Panc1 (cell line): ENCODE data around the gene CNOT6L. TPM values are rescaled to one million over a fixed set of nuclear protein-coding genes. Genes with fewer than 3 reads are reported as not detected.

Source experiments
- ATAC-seq: fragments of 200-7000 bp; cut with Tn5 transposase; 2 replicates; pipeline ENCODE4 v1.9.1; 2020; ENCODE audit warnings: mild to moderate bottlenecking, moderate library complexity
- BruUV-seq: library from RNA; stranded (reverse); fragments of 400-500 nt; replicated peaks from 2 replicates; lab custom pipeline; 2021; lab: Mats Ljungman, UMichigan
- CTCF ChIA-PET: fragments of 300-600 bp; sonication (Branson Sonifier 250); formaldehyde crosslinking; loops from one replicate; lab custom pipeline; 2022; ENCODE audit warnings: antibody characterized with exemption; lab: Charles Lee
- POLR2A ChIA-PET: fragments of 300-600 bp; sonication (Branson Sonifier 250); formaldehyde crosslinking; loops from one replicate; lab custom pipeline; 2022; ENCODE audit warnings: antibody characterized with exemption; lab: Charles Lee
- DNase-seq: peaks from one replicate; pipeline ENCODE4 v3.0.0-alpha.2; 2010; ENCODE audit warnings: low read depth, low spot score
- H3K27ac ChIP-seq: 2 replicates; pipeline ENCODE4 v1.5.1; 2011; ENCODE audit warnings: mild to moderate bottlenecking, low read length, inconsistent platforms
- H3K27me3 ChIP-seq: fragments of 200-500 bp; sonication (Bioruptor generic); 2 replicates; pipeline ENCODE4 v1.6.0; 2014; ENCODE audit warnings: low read length, inconsistent platforms; ENCODE audit not compliant: control insufficient read depth, insufficient read depth
- H3K36me3 ChIP-seq: fragments of 200-500 bp; sonication (Bioruptor generic); 2 replicates; pipeline ENCODE4 v1.5.1; 2014; ENCODE audit warnings: inconsistent platforms, mild to moderate bottlenecking, low read length, moderate library complexity; ENCODE audit not compliant: control insufficient read depth, insufficient read depth
- H3K4me1 ChIP-seq: 2 replicates; pipeline ENCODE4 v1.5.1; 2011; ENCODE audit warnings: inconsistent platforms, mild to moderate bottlenecking, low read length, moderate library complexity; ENCODE audit not compliant: control insufficient read depth, insufficient read depth
- H3K4me3 ChIP-seq, 2 experiments: 2 replicates each; pipeline ENCODE4 v1.5.1; 2011 to 2012; ENCODE audit warnings: low read depth in 2 of 2, low read length in 2 of 2, mild to moderate bottlenecking in 2 of 2, inconsistent platforms in 1 of 2, moderate library complexity in 1 of 2
- H3K9me3 ChIP-seq: fragments of 200-500 bp; sonication (Bioruptor generic); 2 replicates; pipeline ENCODE4 v1.5.1; 2014; ENCODE audit warnings: low read depth, mild to moderate bottlenecking, inconsistent platforms, low read length, moderate library complexity; ENCODE audit not compliant: control insufficient read depth, insufficient read depth
- POLR2AphosphoS5 ChIP-seq: IDR thresholded peaks from 2 replicates; pipeline ENCODE4 v1.6.1; 2012; ENCODE audit warnings: mild to moderate bottlenecking, low read depth, low read length, moderate library complexity
- SIN3A ChIP-seq: IDR thresholded peaks from 2 replicates; pipeline ENCODE4 v1.6.1; 2012; ENCODE audit warnings: low read depth, mild to moderate bottlenecking, low read length, moderate library complexity, borderline replicate concordance; ENCODE audit not compliant: insufficient read depth
- TCF7L2 ChIP-seq: IDR thresholded peaks from 2 replicates; pipeline ENCODE4 v1.6.1; 2011; ENCODE audit warnings: mild to moderate bottlenecking, low read depth, low read length, inconsistent platforms
- in situ Hi-C: cut with HindIII; loops from 2 replicates; pipeline ENCODE4 v1.10.0; 2016; ENCODE audit warnings: low sequenced_read_pairs, low pct_unique_long_range_greater_than_20kb
- intact Hi-C: fragments of 100-400 bp; cut with micrococcal nuclease; formaldehyde crosslinking; loops from one replicate; pipeline ENCODE4 v1.10.0; 2022; ENCODE audit not compliant: unreplicated experiment
- total RNA-seq: library from RNA; stranded (reverse); gene quantifications from one replicate; pipeline ENCODE4 v1.2.1, GENCODE V29; 2021; ENCODE audit not compliant: unreplicated experiment
- TF ChIP-seq, protein P1 (sequence below), 2 experiments: IDR thresholded peaks; 2 replicates each; pipeline ENCODE4 v1.6.1; 2011 to 2012; ENCODE audit warnings: low read depth in 2 of 2, control low read depth in 1 of 2, low read length in 1 of 2, mild to moderate bottlenecking in 1 of 2, moderate library complexity in 1 of 2; ENCODE audit not compliant: insufficient read depth in 1 of 2
- TF ChIP-seq, protein P2 (sequence below): fragments of 450-650 bp; IDR thresholded peaks from 2 replicates; pipeline ENCODE4 v1.5.1; 2017; ENCODE audit warnings: mild to moderate bottlenecking

The CNOT6L gene
- total RNA-seq, 1 experiment from 2014 or later, result 18.3 TPM

DNA sequence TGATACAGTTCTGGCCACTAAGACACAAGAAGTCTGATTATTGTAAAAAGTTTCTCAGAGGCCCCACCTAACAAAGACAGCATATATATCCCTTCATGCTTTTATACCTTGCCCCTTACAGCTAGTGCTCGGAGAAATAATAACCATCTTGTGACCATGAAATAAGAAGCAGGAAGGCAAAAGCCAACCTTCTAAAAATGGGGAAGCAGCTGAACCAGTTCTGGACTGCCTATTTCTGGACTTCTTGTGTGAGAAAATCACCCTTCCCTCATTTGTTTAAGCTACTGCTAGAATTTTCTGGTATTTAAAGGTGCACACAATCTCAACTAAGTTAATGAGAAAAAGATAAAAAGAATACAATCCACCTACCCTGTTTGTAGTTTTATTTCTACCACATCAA is 87.5 kb downstream of the CNOT6L start:
- intact Hi-C loops (no loop called here), in situ Hi-C loops (no loop called here)
- no TSS peak for BruUV-seq
- DNase-seq (no peak), ATAC-seq (no peak)
- TF ChIP-seq, protein P1, sequence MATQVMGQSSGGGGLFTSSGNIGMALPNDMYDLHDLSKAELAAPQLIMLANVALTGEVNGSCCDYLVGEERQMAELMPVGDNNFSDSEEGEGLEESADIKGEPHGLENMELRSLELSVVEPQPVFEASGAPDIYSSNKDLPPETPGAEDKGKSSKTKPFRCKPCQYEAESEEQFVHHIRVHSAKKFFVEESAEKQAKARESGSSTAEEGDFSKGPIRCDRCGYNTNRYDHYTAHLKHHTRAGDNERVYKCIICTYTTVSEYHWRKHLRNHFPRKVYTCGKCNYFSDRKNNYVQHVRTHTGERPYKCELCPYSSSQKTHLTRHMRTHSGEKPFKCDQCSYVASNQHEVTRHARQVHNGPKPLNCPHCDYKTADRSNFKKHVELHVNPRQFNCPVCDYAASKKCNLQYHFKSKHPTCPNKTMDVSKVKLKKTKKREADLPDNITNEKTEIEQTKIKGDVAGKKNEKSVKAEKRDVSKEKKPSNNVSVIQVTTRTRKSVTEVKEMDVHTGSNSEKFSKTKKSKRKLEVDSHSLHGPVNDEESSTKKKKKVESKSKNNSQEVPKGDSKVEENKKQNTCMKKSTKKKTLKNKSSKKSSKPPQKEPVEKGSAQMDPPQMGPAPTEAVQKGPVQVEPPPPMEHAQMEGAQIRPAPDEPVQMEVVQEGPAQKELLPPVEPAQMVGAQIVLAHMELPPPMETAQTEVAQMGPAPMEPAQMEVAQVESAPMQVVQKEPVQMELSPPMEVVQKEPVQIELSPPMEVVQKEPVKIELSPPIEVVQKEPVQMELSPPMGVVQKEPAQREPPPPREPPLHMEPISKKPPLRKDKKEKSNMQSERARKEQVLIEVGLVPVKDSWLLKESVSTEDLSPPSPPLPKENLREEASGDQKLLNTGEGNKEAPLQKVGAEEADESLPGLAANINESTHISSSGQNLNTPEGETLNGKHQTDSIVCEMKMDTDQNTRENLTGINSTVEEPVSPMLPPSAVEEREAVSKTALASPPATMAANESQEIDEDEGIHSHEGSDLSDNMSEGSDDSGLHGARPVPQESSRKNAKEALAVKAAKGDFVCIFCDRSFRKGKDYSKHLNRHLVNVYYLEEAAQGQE (IDR thresholded peaks at IDR 0.05; ENCODE audit: insufficient read depth in 1 of 2, low read depth in 2 of 2, low read length in 1 of 2), result no peak
- TF ChIP-seq TCF7L2 (no peak), SIN3A (no peak), POLR2AphosphoS5 (no peak)
- ChIA-PET POLR2A (no interaction called here), CTCF (no interaction called here)
- Histone ChIP-seq H3K27me3 (no peaks in the 10 kb centered on the region), H3K4me1 (no peaks in the 10 kb centered on the region; the same call in 1 of the 2 replicates), H3K9me3 (no peaks in the 10 kb centered on the region), H3K27ac (no peak overlapping the region), H3K36me3 (0 out of 2 replicates have a peak, but pooled peaks cover 2% of the 10 kb centered on the region), H3K4me3 (no peak overlapping the region)

DNA sequence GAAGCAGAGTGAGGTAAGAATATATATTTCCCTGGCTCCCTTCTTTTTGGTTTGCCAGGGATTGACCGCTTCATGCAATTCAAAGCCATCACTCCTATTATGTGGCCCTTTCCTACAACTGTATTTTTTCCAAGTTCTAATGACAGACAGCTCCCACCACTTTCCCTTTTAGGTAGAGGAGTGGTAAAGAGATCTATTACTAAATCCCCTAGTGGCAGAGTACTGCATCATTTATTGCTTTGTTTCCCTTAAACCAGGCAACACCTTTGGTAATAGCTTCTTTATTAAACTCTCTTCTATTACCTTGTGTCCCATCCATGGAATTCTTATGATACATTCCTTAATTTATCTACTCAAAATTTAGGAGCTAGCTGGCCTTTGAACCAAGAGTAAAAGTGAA is 90.7 kb downstream of the CNOT6L start:
- ChIA-PET POLR2A (no interaction called here), CTCF (no interaction called here)
- no peaks in the 10 kb centered on the region for H3K4me1 ChIP-seq
- no peaks in the 10 kb centered on the region for H3K9me3 ChIP-seq
- peaks cover 2% of the 10 kb centered on the region; the same call in 1 of the 2 replicates for H3K36me3 ChIP-seq
- in situ Hi-C loops (no loop called here), intact Hi-C loops (no loop called here)
- ATAC-seq (no peak), DNase-seq (no peak)
- H3K27ac ChIP-seq, result no peak overlapping the region
- no TSS peak for BruUV-seq
- H3K27me3 ChIP-seq, result no peaks in the 10 kb centered on the region
- H3K4me3 ChIP-seq, result no peak overlapping the region
- TF ChIP-seq POLR2AphosphoS5 (no peak), SIN3A (no peak), TCF7L2 (no peak)
- TF ChIP-seq, protein P2, sequence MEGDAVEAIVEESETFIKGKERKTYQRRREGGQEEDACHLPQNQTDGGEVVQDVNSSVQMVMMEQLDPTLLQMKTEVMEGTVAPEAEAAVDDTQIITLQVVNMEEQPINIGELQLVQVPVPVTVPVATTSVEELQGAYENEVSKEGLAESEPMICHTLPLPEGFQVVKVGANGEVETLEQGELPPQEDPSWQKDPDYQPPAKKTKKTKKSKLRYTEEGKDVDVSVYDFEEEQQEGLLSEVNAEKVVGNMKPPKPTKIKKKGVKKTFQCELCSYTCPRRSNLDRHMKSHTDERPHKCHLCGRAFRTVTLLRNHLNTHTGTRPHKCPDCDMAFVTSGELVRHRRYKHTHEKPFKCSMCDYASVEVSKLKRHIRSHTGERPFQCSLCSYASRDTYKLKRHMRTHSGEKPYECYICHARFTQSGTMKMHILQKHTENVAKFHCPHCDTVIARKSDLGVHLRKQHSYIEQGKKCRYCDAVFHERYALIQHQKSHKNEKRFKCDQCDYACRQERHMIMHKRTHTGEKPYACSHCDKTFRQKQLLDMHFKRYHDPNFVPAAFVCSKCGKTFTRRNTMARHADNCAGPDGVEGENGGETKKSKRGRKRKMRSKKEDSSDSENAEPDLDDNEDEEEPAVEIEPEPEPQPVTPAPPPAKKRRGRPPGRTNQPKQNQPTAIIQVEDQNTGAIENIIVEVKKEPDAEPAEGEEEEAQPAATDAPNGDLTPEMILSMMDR, result no peak; the same call in 1 of the 2 replicates
- TF ChIP-seq, protein P1 (IDR thresholded peaks at IDR 0.05; ENCODE audit: insufficient read depth in 1 of 2, low read depth in 2 of 2, low read length in 1 of 2), result no peak
